HG03060 (cell line): ENCODE data around the gene INSL3.

Experiments
- ATAC-seq: cut with Tn5 transposase; IDR thresholded peaks from one replicate; pipeline ENCODE4 v1.9.1; 2021; ENCODE audit warnings: low read depth, moderate number of reproducible peaks; ENCODE audit not compliant: unreplicated experiment

INSL3 gene

GRCh38 chr19:17821190-17821589, at the start of gene INSL3:
TSS of gene INSL3 (minus strand) at chr19:17821519. CDS start at chr19:17821506, 13 bp downstream.
- ATAC-seq, result no peak

- ATAC-seq, result no peak
Measured at GRCh38 chr19:17869114-17869608, 47.8 kb upstream of the INSL3 start.

GRCh38 chr19:17868669-17869068, 47.4 kb upstream of the INSL3 start:
- no peak for ATAC-seq

- ATAC-seq, result no peak
Measured at GRCh38 chr19:17866964-17867486, 45.7 kb upstream of the INSL3 start.

- ATAC-seq, result no peak
Measured at GRCh38 chr19:17866312-17866963, 45.1 kb upstream of the INSL3 start.

- no peak for ATAC-seq
Measured at GRCh38 chr19:17865364-17866311, 44.3 kb upstream of the INSL3 start.

GRCh38 chr19:17863520-17864182, 42.3 kb upstream of the INSL3 start:
- no peak for ATAC-seq

GRCh38 chr19:17862711-17863519, 41.6 kb upstream of the INSL3 start:
- no peak for ATAC-seq

GRCh38 chr19:17861542-17862402, 40.5 kb upstream of the INSL3 start:
- no peak for ATAC-seq

- no peak for ATAC-seq
Measured at GRCh38 chr19:17860993-17861360, 39.7 kb upstream of the INSL3 start.

GRCh38 chr19:17860331-17860992, 39.1 kb upstream of the INSL3 start:
- no peak for ATAC-seq

- ATAC-seq, result peak; percentile 93
Measured at GRCh38 chr19:17859533-17860330, 38.4 kb upstream of the INSL3 start, which contains the start of gene RPL18A. TSS of gene RPL18A (plus strand) at chr19:17859910. CDS start at chr19:17859957, 47 bp downstream.

- ATAC-seq, result no peak
Measured at GRCh38 chr19:17855280-17856152, 34.2 kb upstream of the INSL3 start.

- no peak for ATAC-seq
Measured at GRCh38 chr19:17854061-17854460, 32.7 kb upstream of the INSL3 start.

- no peak for ATAC-seq
Measured at GRCh38 chr19:17848595-17849292, 27.4 kb upstream of the INSL3 start.
